Activated CD4-positive, alpha-beta T cell treated with anti-CD3 and anti-CD28 coated beads for 24 hours (primary cell): Measurements from ENCODE around the gene KCNJ9.
"Not testable (repeated sequence)": the region's sequence is repeated elsewhere in the genome, so short reads cannot be mapped to it uniquely, and the experiment has no call there.

Source experiments
- DNase-seq, 2 donors: peaks; one replicate each; pipeline ENCODE4 v3.0.0-alpha.2; 2020; ENCODE audit warnings: low read depth in 2 of 2

Gene KCNJ9

DNA sequence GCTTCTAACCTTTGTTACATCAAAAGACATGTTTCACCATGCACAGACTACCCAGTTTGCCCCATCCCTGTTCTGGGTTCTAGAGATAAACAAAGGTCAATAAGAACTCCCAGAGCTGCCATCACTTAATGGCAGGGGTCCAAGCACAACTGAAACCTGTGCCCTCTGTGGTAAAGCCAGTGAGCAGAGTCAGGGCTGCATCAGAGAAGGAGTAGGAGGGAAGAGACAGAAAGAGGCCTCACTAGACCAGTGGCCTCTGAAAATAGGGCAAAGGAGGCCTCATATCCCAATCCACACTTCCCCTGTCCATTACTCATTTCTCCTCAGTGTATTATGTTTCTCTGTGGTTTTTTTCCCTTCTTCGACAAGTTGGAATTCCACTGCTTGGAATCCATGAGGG, 44.4 kb downstream of the KCNJ9 start:
- DNase-seq = no peak

DNA sequence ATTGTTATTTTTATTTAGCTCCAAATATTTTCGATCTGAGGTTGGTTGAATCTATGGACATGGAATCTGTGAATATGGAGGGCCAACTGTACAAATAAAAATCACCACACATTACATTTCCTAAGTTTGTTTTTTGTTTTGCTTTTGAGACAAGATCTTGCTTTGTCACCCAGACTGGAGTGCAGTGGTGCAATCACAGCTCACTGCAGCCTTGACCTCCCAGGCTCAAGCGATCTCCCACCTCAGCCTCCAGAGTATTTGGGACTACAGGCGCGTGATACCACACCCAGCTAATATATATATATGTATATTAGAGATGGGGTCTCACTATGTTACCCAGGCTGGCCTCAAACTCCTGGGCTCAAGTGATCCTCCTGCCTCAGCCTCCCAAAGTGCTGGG, 45.0 kb downstream of the KCNJ9 start:
- not testable (repeated sequence) for DNase-seq

DNA sequence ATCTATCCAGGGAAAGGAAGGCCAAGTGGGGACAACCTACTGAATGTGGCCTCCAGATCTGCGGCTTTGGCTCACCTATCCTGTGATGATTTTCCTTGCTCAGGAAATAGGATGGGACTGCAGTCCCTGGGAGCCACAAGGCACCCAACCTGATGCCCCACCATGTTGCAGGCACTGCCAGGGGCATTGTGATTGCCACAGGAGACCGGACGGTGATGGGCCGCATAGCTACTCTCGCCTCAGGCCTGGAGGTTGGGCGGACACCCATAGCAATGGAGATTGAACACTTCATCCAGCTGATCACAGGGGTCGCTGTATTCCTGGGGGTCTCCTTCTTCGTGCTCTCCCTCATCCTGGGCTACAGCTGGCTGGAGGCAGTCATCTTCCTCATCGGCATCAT, 46.0 kb downstream of the KCNJ9 start:
- no peak for DNase-seq

DNA sequence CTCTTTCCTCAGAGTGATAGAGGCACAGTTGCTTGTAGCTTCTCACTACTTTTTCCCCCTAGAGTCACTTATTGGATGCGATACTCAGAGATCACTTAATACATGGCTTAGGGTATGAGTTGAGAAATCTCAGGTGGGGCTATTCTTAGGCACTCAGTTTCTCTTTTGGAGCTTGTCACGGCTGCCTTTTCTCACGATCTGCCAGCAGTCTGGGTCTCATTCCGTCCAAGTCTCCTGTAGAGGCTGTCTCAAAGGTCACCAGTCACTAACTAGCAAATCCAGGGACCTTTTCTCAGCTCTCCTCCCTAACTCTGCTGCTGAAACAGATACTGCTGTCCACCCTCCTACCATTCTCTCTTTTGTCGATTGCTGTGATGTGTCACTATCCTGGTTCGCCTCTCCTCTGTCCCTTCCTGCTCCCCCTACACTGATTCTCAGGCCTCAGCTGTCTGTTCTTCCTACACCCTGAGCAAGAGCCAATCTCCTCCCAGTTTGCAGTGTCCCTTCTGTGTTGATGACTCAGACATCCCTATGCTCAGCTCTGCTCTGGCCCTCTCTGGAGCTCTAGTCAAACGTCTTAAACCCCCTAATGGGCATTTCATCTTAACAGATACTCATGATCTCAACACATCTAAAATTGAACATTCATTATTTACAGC, 46.7 kb downstream of the KCNJ9 start:
- DNase-seq = no peak

DNA sequence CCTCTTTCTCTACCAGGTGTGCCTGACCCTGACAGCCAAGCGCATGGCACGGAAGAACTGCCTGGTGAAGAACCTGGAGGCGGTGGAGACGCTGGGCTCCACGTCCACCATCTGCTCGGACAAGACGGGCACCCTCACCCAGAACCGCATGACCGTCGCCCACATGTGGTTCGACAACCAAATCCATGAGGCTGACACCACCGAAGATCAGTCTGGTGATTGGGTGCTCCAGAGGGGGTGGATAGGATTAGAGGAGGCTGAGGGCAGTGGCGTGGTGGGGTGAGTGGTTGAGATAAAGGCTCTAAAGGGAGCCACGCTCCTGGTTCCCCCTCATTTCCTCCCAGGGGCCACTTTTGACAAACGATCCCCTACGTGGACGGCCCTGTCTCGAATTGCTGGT, 47.3 kb downstream of the KCNJ9 start:
- no peak for DNase-seq

DNA sequence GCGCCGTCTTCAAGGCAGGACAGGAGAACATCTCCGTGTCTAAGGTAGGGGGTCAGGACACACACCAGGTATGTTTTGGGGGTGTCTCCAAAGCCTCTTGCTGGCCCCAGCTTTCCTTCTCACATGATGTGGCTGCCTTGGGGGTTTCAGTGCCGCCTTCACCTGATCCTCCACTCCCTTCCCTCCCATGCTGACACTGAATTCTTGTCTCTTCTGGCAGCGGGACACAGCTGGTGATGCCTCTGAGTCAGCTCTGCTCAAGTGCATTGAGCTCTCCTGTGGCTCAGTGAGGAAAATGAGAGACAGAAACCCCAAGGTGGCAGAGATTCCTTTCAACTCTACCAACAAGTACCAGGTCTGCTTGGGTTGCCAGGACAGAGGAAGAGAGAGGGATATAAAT, 47.7 kb downstream of the KCNJ9 start:
- DNase-seq = no peak

DNA sequence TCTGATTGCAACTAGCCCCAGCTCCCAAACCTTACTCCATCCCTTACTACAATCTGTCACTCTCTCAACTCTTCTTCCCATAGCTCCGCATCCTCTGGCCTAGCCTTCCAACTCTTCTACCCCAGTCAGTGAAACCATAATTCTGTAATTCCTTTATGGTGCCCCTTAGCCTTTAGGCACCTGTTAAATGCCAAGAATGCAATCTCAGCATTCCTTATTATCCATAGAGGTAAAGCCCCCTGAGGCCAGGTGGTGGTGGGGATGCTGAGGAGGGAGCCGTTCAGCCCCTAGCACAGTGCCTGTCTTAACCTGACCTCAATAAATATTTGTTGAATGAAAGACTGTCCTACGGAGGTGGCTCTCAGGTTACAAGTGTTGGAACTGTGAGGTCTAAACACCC, 48.2 kb downstream of the KCNJ9 start:
- DNase-seq = no peak

DNA sequence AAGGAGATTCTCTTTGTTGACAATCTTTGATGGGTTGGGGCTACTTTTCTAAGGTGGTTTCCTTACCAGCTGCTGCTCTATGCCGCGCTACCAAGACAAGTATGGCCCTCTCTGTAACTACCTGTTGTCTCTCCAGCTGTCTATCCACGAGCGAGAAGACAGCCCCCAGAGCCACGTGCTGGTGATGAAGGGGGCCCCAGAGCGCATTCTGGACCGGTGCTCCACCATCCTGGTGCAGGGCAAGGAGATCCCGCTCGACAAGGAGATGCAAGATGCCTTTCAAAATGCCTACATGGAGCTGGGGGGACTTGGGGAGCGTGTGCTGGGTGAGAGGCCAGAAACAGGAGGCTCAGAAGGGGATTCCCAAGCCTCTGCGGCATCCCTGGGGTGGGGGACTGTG, 48.6 kb downstream of the KCNJ9 start:
- no peak for DNase-seq

DNA sequence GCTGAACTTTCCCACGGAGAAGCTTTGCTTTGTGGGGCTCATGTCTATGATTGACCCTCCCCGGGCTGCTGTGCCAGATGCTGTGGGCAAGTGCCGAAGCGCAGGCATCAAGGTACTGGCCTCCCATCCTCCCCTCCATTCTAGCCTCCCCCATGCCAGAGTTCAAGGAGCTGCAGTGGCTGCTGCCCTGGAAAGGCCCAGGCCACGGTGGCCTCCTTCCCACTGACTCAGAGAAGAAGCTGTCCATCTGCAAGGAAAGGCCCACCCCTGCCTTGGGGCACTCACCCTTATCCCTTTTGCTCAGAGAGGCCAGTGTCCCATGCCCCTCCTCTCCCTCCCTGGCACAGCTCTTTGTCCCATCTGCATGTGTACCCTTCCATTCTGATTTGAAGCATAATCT, 49.1 kb downstream of the KCNJ9 start:
- no peak for DNase-seq

DNA sequence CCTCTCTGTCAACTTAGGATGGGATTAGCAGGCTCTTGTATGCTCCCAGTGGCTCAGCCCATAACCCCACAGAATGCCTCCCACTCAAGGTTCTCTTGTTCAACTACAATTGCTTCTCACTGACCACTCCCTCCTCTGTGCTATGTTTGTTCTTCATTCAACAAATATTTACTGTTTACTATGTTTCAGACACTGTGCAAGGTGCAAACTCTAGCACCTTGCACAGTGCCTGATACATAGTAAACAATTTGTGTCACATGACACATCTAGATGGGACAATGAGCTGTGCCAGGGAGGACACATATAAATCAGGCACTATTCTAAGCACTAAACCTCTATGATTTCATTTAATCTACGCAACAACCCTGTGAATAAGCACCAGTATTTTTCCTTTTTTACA, 49.6 kb downstream of the KCNJ9 start:
- no peak for DNase-seq

DNA sequence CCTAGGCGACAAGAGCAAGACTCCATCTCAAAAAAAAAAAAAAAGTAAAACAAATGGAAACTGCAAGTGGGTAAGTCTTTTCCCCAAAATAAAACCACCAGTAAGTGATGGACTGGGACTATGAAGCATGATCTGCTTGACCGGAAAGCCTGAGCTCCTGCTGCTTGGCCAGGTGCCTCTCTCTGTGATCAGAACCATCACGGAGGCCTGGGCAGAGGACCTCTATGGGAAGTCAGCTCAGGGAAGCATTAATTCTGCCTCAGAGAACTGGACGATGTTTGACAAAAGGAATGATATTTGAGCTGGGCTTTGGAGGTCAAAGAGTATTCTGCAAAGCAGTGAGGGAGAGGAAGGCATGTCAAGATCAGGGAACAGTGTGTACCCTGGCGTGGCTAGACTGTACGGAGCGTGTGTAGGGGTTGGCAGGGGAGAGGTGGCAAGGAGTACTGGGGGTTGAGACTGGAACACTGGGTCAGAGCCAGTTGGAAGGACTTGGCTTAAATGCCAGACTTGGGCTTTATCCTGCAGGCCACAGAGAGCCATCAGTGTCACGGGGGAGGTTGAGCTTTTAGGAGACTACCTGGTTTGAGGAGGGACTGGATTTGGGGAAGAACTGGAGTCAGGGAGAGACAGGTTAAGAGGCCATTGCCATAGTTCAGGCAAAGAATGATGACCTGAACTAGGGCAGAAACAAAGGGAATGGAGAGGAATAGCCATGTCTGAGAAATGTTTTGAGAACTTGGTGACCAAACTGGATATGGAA, 50.6 kb downstream of the KCNJ9 start:
- no peak for DNase-seq

DNA sequence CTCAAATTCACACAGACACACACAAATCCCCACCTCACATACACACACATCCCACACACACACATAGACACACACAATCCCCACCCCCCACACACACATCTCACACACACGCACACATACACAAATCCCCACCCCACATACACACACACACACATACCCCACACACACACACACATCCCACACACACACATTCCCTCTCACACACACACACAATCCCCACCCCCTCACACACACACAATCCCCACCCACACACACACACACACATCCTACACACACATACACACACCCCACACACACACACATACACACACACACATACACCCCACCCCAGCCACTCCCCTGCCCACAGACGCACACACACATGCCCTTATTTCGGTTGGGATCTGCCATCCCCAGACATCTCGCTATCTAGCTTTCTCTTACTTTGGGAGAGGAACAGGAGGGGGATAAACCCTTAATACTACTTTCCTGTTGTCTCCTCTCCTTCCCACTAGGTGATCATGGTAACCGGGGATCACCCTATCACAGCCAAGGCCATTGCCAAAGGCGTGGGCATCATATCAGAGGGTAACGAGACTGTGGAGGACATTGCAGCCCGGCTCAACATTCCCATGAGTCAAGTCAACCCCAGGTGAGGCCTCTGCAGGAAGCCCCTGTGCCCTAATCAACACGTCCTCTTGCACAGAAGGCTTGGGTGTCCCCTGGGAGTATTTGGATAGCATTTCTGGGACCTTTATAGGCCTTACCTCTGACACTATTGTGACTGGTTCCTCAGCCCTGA, 52.8 kb downstream of the KCNJ9 start:
- DNase-seq = no peak

DNA sequence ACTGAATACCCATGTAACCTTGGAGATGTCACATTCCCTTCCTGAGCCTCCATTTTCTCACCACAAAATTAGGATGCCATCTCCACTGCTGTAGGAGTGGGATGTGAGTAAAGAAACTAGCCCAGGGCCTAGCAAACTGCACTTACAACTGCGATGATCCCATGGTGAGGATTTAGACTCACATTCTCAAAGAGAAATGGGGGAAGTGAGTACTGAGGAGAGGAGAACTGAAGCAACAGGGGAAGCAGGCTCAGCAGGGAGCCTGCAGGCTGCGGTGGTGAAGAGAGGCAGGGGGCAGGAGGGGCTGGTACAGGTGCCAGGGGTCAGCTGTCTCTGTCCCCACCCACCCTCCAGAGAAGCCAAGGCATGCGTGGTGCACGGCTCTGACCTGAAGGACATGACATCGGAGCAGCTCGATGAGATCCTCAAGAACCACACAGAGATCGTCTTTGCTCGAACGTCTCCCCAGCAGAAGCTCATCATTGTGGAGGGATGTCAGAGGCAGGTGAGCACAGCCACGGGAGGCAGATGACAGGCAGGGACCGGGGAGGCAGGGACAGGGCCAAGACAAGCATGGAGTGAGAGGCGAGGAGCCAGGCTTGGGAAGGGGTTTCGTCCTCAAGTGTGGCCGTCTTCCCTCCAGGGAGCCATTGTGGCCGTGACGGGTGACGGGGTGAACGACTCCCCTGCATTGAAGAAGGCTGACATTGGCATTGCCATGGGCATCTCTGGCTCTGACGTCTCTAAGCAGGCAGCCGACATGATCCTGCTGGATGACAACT, 53.6 kb downstream of the KCNJ9 start:
- DNase-seq = no peak

DNA sequence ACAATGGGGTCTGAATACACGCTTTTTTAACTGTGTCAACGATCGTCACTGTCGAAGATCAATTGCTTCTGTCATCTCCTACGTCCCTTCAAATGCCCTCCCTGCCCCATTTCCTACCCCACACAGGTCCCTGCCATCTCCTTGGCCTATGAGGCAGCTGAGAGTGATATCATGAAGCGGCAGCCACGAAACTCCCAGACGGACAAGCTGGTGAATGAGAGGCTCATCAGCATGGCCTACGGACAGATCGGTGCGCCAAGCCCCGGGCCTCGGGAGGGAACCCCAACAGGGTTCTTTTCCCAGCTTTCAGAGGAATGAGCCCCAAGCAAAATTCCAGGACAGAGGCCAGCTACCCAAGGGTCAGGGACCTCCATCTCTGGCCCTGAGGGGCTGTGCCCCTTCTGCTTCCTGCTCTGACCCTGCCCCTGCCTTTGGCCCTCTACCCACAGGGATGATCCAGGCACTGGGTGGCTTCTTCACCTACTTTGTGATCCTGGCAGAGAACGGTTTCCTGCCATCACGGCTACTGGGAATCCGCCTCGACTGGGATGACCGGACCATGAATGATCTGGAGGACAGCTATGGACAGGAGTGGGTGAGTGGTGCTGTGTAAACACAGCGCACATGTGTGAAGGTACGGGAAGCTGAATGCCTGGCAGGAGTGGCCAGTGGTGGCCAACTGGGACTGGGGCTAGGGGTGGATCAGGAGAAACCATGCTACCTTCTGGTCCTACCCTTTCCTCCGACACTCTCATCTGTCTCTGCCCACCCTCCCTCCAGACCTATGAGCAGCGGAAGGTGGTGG, 55.0 kb downstream of the KCNJ9 start:
- no peak for DNase-seq

DNA sequence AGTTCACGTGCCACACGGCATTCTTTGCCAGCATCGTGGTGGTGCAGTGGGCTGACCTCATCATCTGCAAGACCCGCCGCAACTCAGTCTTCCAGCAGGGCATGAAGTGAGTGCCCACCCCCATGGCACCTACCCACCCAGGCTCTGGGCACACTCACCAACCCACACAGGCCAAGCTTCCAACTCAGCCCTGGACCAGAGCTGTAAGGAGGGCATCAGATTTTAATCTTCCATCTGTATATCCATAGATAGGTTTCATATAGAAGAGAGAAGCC, 55.5 kb downstream of the KCNJ9 start:
- DNase-seq = no peak

DNA sequence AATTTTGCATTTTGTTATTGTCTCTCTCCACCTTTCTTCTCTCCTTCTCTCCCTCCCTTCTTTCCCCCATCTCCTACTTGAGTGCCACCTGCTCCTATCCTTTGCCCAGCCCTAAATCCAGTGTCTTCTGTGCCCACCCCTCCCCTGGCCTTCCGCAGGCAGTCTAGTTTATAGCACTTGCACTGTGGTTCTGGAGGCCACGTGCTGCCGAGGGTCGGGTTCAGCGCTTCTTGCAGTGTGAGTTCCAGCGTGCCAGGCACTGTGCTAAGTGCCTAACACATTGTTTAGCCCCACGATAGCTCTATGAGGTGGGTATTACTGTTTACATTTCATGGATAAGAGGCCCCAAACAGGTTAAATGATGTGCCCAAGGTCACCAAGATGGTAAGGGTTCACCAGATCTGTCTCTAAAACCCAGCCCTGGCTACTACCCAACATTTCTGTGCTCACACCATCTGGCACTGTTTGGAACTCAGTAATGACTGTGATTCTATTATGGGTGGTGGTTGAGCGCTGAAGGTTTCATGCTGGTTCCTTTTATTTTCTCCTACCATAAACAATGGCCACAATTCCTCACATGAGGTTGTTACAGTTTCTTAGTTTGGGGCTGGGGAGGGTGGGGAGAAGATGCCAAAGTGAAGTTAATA, 56.0 kb downstream of the KCNJ9 start:
- DNase-seq = no peak

DNA sequence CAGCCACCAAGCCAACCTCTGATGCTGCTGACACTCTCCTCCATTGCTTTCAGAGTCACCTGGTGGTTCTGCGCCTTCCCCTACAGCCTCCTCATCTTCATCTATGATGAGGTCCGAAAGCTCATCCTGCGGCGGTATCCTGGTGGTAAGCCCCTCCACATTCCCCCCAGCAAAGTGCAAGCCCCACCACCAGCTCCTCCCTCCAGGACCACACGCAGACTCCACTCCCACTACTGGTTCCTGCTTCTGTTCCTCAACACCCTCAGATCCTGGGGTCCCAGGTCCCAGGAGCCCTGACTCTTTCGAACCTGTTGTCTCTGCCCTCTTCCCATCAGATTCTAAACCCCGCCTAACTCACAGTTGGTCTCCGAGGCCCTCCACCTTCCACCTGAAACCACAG, 58.5 kb downstream of the KCNJ9 start:
- no peak for DNase-seq
